Measurements from ENCODE around the gene CNOT1.

CNOT1 gene

DNA sequence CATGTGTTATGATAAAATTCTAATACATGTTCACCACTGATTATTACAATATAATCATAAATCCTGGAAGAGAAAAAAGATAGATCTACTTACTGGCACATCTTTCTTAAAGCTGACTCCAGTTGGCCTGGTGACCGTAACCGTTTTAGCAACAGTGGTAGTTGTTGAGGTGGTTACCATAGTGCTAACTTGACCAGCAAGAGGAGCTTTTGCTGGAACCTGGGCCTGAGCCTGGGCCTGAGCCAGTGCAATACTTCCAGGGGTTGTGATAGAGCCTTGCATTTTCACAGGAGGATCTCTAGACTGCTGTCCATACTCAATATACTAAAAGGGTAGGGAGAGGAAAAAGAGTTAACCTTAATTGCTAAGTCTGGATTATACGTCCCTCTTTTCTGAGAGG is 78.1 kb downstream of the CNOT1 start:
- TF ChIP-seq, protein P1, sequence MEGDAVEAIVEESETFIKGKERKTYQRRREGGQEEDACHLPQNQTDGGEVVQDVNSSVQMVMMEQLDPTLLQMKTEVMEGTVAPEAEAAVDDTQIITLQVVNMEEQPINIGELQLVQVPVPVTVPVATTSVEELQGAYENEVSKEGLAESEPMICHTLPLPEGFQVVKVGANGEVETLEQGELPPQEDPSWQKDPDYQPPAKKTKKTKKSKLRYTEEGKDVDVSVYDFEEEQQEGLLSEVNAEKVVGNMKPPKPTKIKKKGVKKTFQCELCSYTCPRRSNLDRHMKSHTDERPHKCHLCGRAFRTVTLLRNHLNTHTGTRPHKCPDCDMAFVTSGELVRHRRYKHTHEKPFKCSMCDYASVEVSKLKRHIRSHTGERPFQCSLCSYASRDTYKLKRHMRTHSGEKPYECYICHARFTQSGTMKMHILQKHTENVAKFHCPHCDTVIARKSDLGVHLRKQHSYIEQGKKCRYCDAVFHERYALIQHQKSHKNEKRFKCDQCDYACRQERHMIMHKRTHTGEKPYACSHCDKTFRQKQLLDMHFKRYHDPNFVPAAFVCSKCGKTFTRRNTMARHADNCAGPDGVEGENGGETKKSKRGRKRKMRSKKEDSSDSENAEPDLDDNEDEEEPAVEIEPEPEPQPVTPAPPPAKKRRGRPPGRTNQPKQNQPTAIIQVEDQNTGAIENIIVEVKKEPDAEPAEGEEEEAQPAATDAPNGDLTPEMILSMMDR (IDR thresholded peaks at IDR 0.05; ENCODE audit: low read length) = no peak
- no peak for TF ChIP-seq EZH2 (IDR thresholded peaks at IDR 0.05; ENCODE audit: borderline replicate concordance, low read length)
- no peaks in the 10 kb centered on the region for H4K20me1 ChIP-seq (ENCODE audit: insufficient read depth, low read length)
- 0 out of 2 replicates have a peak, but pooled peaks cover 7% of the 10 kb centered on the region for H3F3A ChIP-seq (ENCODE audit: insufficient read depth, low read length)

DNA sequence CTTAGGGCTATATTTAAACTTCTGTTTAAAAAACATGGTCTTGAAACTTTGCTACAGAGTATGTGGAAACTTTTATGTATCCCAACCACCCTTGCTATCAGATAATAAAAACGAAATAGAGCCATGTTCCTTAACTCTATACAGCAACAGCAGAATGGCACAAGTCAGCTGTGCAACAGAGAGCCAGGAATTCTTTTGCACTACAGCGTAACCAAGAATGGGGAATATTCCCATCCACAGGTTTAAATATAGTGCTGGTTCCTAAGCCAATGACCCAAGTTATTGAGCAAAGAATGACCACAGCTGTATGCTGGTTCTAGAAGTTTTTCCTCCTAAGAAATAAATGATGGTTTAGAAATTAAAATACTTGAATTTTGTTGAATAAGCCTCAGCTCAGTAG is 81.2 kb downstream of the CNOT1 start:
- H3K79me2 ChIP-seq (ENCODE audit: insufficient read depth, low read length) = no peaks in the 10 kb centered on the region

More for the DNA sequence above, 78.1 kb downstream of the CNOT1 start:
- no peaks in the 10 kb centered on the region for H3K27me3 ChIP-seq (ENCODE audit: insufficient read depth, low read length)
- no peak overlapping the region for H3K4me2 ChIP-seq (ENCODE audit: low read length)
- H3K36me3 ChIP-seq (ENCODE audit: insufficient read depth, low read length) = peaks cover 99% of the 10 kb centered on the region
- H3K4me3 ChIP-seq (ENCODE audit: low read depth, low read length, poor library complexity, severe bottlenecking) = no peak overlapping the region
- no peaks in the 10 kb centered on the region for H3K79me2 ChIP-seq (ENCODE audit: insufficient read depth, low read length)
- H3K4me1 ChIP-seq (ENCODE audit: insufficient read depth, low read length, severe bottlenecking) = no peaks in the 10 kb centered on the region
- no peak overlapping the region for H2AFZ ChIP-seq (ENCODE audit: low read length)
- H3K27ac ChIP-seq (ENCODE audit: low read depth, low read length, poor library complexity, severe bottlenecking) = no peak overlapping the region
- no peaks in the 10 kb centered on the region for H3K9me3 ChIP-seq (ENCODE audit: low read length)
- no peak overlapping the region for H3K9ac ChIP-seq (ENCODE audit: low read length)
- no peaks in the 10 kb centered on the region for H3K9me2 ChIP-seq (ENCODE audit: low read depth, low read length)

DNA sequence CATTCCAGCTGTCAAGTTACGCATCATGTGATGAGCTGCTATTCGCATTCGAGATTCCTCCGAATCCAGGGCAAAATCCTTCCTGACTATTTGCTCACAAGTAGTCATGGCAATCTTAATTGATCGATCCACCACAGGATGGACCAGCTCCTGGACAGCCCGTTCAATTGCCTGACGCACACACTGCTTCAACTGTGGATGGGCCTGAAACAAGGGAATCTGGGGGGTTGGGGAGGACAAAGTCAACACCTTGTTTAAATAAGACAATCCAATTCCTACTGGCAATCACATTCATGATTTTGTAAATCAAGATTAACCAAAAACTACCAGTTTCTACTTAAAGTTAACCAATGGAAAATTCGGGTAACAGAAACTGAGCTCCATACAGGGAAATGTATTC is 85.9 kb downstream of the CNOT1 start:
- Histone ChIP-seq H3K4me3 (ENCODE audit: low read depth, low read length, poor library complexity, severe bottlenecking) (no peak overlapping the region), H2AFZ (ENCODE audit: low read length) (no peak overlapping the region), H3K9me3 (ENCODE audit: low read length) (no peaks in the 10 kb centered on the region), H3K9ac (ENCODE audit: low read length) (no peak overlapping the region), H3K4me2 (ENCODE audit: low read length) (no peak overlapping the region), H3K79me2 (ENCODE audit: insufficient read depth, low read length) (no peaks in the 10 kb centered on the region), H3K27me3 (ENCODE audit: insufficient read depth, low read length) (no peaks in the 10 kb centered on the region), H4K20me1 (ENCODE audit: insufficient read depth, low read length) (0 out of 2 replicates have a peak, but pooled peaks cover 2% of the 10 kb centered on the region), H3K9me2 (ENCODE audit: low read depth, low read length) (no peaks in the 10 kb centered on the region), H3K36me3 (ENCODE audit: insufficient read depth, low read length) (peaks cover 97% of the 10 kb centered on the region), H3K4me1 (ENCODE audit: insufficient read depth, low read length, severe bottlenecking) (no peaks in the 10 kb centered on the region), H3K27ac (ENCODE audit: low read depth, low read length, poor library complexity, severe bottlenecking) (no peak overlapping the region), H3F3A (ENCODE audit: insufficient read depth, low read length) (peaks cover 7% of the 10 kb centered on the region; the same call in 1 of the 2 replicates)
- no peak for TF ChIP-seq EZH2 (IDR thresholded peaks at IDR 0.05; ENCODE audit: borderline replicate concordance, low read length)
- TF ChIP-seq, protein P1 (IDR thresholded peaks at IDR 0.05; ENCODE audit: low read length) = no peak

More for the DNA sequence above, 81.2 kb downstream of the CNOT1 start:
- Histone ChIP-seq H2AFZ (ENCODE audit: low read length) (no peak overlapping the region), H3F3A (ENCODE audit: insufficient read depth, low read length) (0 out of 2 replicates have a peak, but pooled peaks cover 7% of the 10 kb centered on the region), H3K4me3 (ENCODE audit: low read depth, low read length, poor library complexity, severe bottlenecking) (no peak overlapping the region), H3K9ac (ENCODE audit: low read length) (no peak overlapping the region), H3K27ac (ENCODE audit: low read depth, low read length, poor library complexity, severe bottlenecking) (no peak overlapping the region), H3K9me3 (ENCODE audit: low read length) (no peaks in the 10 kb centered on the region), H3K27me3 (ENCODE audit: insufficient read depth, low read length) (no peaks in the 10 kb centered on the region), H3K9me2 (ENCODE audit: low read depth, low read length) (no peaks in the 10 kb centered on the region), H3K36me3 (ENCODE audit: insufficient read depth, low read length) (peaks cover 99% of the 10 kb centered on the region), H3K4me2 (ENCODE audit: low read length) (no peak overlapping the region), H3K4me1 (ENCODE audit: insufficient read depth, low read length, severe bottlenecking) (no peaks in the 10 kb centered on the region), H4K20me1 (ENCODE audit: insufficient read depth, low read length) (0 out of 2 replicates have a peak, but pooled peaks cover 2% of the 10 kb centered on the region)
- TF ChIP-seq, protein P1 (IDR thresholded peaks at IDR 0.05; ENCODE audit: low read length) = no peak

All from OCI-LY1 (cell line).